ENCODE data around the gene THY1.

- TF ChIP-seq CTCF (IDR thresholded peaks at IDR 0.05) (no peak), POLR2A (IDR thresholded peaks at IDR 0.05) (no peak), POLR2AphosphoS5 (IDR thresholded peaks at IDR 0.05) (no peak)
These were observed 12.5 kb downstream of the THY1 start for GRCh38 chr11:119410501-119410900.

Measured in sigmoid colon (tissue), 4 donors.